ENCODE data around the gene PLOD1.

The PLOD1 gene

GRCh38 chr1:12010746-12011570 is 76.4 kb downstream of the PLOD1 start:
- DNase-seq, result no peak

- DNase-seq, result no peak
These were observed 77.5 kb downstream of the PLOD1 start for GRCh38 chr1:12011998-12012397.

DNA sequence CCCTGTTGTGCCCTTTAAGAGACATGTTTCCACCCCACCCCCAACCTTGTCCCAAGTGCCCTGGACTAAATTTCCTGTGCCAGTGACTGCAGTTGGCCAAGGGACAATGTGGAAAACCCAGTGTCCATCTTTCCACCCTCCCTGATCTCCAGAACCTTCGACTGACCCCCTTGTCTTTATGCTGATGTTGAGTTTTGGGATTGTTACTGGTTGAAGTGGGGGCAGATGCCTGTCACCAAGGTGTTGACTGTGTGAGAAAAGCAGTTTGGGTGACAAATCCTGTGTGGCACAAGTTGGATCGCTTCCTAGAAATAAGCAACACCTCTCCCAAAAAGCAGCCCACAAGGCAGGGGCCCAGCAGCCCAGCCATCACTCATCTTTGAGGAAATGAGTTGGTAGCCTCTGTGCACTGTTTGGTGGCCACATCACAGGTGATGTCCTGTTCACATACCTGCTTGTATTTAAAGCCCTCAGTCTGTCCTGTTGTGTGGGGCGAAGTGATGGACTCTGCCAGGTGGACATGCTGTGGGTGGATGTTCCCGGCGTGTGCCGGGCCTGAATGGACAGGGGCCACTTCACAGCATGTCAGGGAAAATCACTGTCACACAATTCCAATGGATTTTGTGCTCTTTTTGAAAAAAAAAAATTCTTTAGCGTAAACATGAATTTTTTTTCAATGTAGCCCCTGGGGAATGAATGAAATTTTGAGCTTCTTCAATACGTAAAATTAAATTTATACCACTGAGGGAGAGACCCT is 78.2 kb downstream of the PLOD1 start:
- DNase-seq, result no peak

DNA sequence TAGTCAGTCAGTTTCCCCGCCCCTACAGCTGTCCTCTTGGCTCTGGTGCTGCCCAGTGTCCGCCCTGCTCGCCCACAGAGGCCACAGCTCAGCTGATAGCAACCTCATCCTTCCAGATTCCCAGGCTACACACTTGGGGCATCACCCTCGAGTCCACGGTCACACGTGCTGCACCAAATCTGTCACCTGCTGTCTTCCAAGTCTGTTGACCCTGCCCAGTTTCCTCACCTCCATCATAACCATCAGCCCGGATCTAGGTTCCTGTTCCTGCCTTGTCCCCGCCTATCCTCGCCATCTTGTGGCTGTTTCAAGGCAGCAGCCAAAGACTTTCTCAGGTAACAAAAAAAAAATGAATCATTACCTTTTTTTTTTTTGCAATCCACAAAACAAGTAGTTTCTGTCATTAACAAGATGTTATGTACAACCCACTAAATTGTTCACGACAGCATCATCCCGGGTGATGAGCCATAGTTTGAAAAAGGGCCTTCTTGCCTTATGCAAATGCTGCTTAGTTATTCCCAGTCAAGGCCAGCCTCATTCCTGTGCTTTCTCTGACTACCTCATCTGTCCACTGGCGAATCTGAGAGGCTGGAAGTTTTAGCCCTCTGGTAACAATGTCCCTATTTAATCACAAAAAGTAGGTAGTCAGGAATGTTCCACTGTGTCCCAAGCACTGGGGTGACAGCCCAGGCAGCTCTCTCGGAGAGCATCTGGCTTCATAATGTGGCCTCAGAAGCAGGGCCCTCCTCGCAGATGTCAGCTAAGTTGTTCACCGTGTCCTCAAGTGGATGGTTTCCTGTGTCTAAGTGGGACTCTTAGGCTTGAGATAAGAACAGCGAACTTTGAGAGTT is 79.8 kb downstream of the PLOD1 start:
- no peak for DNase-seq

GRCh38 chr1:12015001-12015491 is 80.5 kb downstream of the PLOD1 start:
- DNase-seq, result no peak

GRCh38 chr1:12015499-12015898 is 81.0 kb downstream of the PLOD1 start:
- DNase-seq, result no peak

- no peak for DNase-seq
These were observed 81.7 kb downstream of the PLOD1 start for GRCh38 chr1:12016182-12016581.

DNA sequence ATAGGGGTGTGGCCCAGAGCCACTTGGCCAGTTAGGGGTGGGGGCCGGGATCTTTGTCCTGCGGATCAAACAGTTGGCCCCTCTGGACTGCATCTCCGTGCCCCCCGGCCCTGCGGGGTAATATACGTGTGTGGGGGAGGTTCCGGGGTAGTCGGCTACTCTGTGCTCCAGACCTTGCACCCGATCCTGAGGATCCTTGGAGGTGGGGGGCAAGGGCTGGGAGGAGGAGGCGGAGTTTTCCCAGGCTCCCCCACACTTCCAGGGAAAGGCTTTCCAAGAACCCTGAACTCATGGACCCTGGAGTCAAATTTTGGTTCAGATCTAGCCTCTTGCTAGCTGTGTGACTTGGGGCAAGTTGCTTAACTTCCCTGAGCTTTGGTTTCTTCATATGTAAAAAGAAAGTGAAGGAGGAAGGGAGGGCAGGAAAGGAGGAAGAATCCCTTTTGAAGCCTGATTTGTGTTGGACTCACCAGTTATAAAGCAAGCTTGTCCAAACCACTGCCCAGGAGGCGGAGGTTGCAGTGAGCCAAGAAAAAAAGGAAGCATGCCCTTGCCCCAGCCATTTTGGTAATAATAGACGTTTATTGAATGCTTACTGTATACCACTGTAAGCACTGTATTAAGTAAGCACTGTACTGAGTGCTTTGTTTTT is 85.5 kb downstream of the PLOD1 start:
- DNase-seq, result no peak

- no peak for DNase-seq
These were observed 87.1 kb downstream of the PLOD1 start for GRCh38 chr1:12021616-12022015.

DNA sequence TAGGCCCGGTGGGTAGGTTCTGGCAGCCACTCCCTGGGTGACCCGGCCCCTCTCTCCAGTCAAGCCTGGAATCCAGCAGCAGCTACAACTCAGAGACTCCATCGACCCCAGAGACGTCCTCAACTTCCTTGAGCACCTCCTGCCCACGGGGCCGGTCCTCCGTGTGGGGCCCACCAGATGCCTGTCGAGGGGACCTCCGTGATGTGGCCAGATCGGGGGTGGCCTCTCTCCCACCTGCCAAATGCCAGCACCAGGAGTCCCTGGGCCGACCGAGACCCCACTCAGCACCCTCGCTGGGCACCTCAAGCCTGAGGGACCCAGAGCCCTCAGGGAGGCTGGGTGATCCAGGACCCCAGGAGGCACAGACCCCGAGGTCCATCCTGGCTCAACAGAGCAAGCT is 87.5 kb downstream of the PLOD1 start:
- DNase-seq, result no peak
